D341Med (cell line): ENCODE measurements around the gene GPANK1.

Experiments
- DNase-seq: peaks from one replicate; pipeline ENCODE4 v3.0.0; 2012; ENCODE audit warnings: low spot score

GPANK1 gene

DNA sequence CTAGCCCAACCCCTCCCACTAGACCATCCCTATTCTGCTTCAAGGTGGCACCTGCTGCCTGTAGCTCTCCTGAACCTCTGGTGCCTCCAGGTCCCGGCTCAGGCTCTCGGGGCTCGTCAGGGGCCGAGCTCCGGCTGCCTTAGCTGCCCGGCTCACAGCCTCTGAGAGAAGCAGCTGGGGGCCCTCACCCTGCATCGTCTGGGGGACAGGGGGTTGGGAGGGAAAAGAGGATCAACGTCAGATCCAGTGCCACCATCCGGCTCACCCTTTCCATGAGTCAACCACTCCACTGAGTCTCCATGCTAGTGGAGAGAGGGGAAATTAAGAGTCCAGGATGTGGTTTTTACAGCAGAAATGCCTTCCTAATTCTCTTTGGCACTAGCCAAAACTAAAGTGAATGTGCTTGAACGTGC, 25.3 kb downstream of the GPANK1 start:
- DNase-seq, result no peak

DNA sequence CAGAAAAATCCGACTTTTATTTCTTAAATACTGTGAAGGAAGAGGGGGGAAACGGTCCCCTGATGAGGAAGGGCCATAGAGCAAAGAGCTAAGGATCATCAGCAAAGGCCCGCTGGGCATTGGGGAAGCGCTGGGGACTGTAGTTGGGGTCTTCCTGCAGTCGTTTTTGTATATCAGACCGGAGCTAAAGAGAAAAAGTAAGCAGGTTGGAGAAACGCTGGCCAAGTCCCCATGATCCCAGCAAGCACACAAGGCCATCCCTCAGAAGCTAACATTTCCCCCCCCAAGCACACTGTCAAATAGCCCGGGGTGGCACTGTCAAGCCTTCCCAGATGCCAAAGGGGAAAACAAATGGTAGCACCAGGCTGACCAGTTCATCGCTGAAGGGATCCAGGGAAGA, 25.8 kb downstream of the GPANK1 start:
- no peak for DNase-seq

DNA sequence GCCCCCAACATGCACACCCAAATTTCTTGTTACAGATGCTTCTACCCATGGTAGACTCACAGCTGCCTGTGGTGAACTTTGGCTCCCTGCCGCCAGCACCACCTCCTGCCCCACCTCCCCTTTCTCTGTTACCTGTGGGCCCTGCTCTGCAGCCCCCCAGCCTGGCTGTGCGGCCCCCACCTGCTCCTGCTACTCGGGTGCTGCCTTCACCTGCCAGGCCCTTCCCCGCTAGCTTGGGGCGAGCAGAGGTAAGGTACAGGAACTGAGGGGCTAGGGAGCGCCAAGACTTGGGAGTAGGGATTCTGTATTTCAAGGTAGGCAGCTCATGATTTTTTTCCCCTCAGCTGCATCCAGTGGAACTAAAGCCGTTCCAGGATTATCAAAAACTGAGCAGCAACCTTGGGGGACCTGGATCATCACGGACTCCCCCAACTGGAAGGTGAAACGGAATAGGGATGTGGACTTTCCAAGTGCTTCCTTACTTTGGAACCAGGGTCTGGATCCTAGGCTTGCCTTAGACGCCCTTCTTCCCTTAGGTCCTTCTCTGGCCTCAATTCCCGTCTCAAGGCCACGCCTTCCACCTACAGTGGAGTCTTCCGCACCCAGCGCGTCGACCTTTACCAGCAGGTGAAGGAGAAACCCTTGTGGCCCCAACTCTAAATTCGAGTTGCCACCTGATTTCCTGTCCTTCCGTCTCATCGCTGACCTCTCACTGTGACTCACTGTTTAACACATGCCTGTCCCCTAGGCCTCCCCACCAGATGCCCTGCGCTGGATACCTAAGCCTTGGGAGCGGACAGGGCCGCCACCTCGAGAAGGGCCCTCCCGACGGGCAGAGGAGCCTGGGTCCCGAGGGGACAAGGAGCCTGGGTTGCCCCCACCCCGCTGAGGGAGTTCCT, 27.9 kb downstream of the GPANK1 start:
- no peak for DNase-seq

DNA sequence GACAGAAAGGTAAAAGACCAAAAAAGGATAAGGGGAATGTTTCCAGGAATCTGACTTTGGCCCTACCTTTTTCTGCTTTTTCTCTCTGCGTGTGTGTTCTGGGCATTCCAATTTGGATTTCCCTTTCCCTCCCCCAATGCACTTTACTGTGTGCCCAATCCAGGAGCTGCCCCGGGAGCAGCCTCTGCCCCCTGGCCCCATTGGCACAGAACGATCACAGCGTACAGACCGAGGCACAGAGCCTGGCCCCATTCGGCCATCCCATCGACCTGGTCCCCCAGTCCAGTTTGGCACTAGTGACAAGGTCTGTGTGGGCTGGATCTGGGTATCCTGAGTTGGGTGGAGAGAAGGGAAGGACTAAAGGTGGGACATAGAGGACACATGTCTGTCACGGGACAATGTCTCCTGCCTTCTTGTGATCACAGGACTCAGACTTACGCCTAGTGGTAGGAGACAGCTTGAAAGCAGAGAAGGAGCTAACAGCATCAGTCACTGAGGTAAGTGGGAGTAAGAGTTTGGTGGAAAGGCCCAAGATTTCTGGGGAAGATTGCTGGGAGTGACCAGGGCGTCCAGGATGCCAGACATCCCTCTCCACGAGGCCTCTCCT, 29.7 kb downstream of the GPANK1 start:
- DNase-seq, result no peak

DNA sequence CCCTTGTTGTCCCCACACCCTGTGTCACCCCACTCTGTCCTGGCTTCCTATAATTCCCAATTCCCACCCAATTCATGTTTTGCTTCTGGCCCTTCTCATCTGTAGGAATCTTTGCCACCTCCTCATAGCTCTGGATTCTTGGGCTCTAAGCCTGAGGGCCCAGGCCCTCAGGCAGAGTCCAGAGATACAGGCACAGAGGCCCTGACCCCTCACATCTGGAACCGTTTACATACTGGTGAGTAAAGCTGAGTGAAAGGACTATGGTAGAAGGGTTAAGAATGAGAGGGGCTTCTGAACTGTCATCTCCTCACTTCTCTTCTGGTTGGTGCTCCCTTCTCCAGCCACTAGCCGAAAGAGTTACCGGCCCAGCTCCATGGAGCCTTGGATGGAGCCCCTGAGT, 30.7 kb downstream of the GPANK1 start:
- no peak for DNase-seq

DNA sequence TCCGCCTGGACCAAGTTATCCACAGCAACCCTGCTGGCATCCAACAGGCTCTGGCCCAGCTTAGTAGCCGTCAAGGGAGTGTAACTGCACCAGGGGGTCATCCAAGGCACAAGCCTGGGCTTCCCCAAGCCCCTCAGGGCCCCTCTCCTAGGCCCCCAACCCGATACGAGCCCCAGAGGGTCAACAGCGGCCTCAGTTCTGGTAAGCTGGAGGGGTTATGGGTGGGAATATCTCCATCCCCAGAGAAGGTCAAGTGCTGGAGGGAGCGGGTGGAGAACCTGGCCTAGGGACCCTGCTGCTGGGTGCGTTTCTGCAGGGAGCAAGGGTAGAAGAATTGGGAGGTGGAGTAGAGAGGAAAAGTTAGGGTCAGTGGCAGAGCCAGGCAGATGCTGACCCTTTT, 31.4 kb downstream of the GPANK1 start:
- DNase-seq, result no peak

DNA sequence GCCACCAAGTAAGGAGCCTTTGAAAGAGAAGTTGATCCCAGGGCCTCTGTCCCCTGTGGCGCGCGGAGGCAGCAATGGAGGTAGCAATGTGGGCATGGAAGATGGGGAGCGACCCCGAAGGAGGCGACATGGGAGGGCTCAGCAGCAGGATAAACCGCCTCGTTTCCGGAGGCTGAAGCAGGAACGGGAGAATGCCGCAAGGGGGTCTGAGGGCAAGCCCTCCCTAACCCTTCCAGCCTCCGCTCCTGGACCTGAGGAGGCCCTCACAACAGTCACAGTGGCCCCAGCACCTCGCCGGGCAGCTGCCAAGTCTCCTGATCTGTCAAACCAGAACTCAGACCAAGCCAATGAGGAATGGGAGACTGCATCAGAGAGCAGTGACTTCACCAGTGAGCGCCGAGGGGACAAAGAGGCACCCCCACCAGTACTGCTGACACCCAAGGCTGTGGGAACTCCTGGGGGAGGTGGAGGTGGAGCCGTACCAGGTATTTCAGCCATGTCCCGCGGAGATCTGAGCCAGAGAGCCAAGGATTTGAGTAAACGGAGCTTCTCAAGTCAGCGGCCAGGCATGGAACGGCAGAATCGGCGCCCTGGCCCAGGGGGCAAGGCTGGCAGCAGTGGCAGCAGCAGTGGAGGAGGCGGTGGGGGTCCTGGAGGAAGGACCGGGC, 32.4 kb downstream of the GPANK1 start:
- no peak for DNase-seq

DNA sequence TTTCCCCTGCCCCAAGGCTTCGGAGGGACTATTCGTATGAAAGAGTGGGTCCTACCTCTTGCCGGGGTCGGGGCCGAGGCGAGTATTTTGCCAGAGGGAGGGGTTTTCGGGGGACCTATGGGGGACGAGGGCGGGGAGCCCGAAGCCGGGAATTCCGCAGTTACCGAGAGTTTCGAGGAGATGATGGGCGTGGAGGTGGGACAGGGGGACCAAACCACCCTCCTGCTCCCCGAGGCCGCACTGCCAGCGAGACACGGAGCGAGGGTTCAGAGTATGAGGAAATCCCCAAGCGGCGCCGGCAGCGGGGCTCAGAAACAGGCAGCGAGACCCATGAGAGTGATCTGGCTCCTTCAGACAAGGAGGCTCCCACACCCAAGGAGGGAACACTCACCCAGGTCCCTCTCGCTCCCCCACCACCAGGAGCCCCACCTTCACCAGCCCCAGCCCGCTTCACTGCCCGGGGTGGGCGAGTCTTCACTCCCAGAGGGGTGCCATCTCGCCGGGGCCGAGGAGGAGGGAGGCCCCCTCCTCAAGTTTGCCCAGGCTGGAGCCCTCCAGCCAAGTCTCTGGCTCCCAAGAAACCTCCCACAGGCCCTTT, 33.0 kb downstream of the GPANK1 start:
- DNase-seq, result no peak

DNA sequence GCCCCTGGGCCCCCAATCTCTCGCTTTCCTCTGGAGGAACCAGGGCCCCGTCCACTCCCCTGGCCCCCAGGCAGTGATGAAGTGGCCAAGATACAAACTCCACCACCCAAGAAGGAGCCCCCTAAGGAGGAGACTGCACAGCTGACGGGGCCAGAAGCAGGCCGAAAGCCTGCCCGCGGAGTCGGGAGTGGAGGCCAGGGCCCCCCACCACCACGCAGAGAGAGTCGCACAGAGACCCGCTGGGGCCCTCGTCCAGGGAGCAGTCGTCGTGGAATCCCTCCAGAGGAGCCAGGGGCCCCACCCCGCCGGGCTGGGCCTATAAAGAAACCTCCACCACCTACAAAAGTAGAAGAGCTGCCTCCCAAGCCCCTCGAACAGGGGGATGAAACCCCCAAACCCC, 33.6 kb downstream of the GPANK1 start:
- DNase-seq, result no peak

DNA sequence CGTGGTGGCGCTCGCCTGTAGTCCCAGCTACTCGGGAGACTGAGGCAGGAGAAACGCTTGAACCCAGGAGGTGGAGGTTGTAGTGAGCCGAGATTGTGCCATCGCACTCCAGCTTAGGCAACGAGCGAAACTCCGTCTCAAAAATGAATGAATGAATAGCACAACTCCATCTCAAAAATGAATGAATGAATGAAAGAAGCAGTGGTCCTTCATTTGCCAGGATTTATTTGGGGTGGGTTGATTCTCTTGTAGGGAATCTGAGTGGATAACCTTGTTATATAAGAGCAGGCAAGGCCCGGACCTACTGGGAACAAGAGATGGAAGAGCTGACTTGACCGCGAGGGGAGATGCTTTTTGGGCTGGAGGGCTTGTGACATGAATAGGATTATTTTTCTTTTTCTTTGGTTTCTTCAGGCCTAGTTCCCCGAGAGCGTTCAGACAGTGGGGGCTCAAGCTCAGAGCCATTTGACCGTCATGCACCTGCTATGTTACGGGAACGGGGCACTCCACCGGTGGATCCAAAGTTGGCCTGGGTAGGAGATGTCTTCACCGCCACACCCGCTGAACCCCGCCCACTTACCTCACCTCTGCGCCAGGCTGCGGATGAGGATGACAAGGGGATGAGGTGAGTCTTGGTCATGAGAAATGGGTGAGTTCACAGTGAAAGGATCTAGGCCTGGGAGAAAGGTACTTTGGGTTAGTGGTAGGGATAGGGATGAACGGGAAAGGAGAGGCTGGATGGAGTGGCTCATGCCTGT, 34.4 kb downstream of the GPANK1 start:
- DNase-seq, result no peak

DNA sequence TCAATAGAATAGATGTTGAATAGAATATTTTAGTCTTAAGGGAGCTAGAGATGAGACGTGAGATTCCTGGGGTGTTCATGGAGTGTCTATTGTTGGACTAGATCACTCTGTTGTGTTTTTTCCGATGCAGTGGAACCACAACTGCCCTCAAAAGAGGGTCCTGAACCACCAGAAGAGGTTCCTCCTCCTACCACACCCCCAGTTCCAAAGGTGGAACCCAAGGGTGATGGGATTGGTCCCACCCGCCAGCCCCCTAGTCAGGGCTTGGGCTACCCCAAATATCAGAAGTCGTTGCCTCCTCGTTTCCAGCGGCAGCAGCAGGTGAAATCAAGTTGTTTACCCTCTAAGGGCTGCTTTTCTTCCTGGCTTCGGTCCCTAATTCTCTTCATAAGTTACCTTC, 35.8 kb downstream of the GPANK1 start:
- no peak for DNase-seq

DNA sequence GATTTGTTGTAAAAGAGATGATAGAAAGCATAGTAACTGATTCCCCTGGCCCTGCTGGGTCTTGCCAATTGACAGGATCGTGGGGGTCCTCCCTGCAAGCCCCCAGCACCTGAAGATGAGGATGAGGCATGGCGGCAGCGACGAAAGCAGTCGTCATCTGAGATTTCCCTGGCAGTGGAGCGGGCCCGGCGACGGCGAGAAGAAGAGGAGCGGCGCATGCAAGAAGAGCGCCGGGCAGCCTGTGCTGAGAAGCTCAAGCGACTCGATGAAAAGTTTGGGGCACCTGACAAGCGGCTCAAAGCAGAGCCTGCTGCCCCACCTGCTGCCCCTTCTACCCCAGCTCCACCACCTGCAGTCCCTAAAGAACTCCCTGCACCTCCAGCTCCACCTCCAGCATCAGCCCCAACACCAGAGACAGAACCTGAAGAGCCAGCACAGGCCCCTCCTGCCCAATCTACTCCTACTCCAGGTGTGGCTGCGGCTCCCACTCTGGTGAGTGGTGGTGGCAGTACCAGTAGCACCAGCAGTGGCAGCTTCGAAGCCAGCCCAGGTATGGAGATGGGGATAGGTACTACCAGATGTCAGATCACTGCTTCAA, 37.0 kb downstream of the GPANK1 start:
- no peak for DNase-seq

DNA sequence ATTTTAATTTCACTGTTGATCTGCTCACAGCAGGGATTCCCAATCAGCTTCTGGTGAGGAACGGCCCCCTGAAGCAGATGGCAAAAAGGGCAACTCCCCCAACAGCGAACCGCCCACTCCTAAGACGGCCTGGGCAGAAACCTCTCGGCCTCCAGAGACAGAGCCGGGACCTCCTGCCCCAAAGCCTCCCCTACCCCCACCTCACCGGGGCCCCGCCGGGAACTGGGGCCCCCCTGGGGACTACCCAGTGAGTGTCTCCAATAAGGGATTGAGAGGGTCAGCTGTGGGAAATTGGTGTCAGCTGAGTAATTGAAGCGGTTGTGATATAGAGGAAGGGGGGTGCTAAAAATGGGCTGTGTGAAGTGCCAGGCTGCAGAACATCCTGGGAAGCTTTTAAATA, 37.8 kb downstream of the GPANK1 start:
- no peak for DNase-seq

DNA sequence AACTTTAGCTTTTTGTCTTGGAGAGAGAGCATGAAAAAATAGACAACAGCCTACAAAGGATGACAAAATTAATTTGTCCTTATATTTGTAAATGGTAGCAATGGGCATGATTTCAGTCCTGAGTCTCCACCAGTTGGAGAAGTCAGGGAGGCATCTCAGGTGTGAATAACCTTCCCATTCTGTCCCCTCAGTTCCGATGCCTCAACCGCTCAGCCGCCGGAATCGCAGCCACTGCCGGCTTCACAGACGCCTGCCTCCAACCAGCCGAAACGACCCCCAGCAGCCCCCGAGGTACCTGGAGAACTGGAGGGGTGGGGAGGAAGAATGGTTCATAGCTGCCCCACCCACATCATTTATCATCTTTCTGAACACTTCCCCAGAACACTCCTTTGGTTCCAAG, 40.7 kb downstream of the GPANK1 start:
- DNase-seq, result no peak

DNA sequence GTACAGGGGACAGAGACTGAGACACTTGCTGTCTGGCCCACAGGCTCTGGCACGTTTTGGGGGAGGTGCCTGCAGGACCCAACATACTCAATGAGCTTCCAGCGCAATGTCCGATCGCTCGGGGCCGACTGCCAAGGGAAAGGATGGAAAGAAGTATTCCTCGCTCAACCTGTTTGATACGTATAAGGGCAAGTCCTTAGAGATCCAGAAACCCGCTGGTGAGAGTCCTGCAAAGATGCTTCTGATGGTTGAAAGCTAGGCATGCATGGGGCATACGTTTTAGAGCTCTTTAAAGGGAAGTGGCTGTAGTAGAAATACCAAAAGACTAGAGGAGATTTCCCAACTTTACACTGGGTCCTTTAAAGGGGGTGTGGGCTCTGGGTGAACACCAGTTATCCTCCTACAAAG, 42.1 kb downstream of the GPANK1 start:
- no peak for DNase-seq

DNA sequence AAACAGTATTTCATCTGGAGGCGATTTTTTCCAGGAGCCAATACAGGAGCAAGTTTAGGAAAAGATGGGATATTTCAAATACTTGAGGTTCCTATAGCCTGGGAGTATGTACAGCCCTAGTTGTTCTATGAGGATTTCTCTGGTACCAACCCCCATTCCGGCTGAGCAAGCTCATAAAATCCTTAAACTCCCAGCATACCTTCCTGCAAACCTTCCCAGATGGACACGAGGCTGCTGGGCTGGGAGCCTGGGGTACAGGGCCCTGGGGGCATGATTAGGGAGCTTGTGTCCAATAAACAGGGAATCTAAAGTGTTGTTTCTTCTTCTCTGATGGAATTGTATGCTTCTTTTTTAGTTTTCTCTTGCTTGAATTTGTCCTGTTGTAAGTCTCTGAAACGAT, 42.8 kb downstream of the GPANK1 start:
- DNase-seq, result no peak

DNA sequence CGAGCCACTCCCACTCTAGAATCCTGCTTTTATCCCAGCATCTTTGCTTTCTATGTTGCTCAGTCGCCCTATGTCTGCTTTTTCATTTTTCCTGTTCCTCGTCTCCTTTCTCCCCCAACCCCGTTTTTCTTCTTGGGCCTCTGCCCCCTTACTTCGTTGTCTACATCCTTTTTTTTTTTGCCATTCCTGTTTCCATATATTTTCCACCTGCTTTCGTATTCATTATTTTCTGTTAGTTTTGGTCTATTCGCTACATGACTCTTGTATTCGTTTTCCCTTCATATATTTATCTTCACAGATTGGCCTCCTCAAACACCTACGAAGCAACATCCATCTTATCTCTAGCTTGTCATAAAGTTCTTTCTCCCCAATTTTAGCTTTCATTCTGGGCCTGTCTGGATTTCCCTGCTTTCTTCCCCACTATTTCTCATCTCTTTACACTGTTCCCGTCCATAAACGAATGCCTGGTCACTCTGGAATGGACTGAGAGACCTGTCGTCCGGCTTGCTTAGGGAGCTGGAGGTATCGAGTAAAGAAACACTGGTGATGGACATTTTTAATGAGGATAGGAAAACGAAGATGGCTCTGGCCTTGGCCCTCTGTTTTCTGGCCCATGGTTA, 43.4 kb downstream of the GPANK1 start:
- no peak for DNase-seq

DNA sequence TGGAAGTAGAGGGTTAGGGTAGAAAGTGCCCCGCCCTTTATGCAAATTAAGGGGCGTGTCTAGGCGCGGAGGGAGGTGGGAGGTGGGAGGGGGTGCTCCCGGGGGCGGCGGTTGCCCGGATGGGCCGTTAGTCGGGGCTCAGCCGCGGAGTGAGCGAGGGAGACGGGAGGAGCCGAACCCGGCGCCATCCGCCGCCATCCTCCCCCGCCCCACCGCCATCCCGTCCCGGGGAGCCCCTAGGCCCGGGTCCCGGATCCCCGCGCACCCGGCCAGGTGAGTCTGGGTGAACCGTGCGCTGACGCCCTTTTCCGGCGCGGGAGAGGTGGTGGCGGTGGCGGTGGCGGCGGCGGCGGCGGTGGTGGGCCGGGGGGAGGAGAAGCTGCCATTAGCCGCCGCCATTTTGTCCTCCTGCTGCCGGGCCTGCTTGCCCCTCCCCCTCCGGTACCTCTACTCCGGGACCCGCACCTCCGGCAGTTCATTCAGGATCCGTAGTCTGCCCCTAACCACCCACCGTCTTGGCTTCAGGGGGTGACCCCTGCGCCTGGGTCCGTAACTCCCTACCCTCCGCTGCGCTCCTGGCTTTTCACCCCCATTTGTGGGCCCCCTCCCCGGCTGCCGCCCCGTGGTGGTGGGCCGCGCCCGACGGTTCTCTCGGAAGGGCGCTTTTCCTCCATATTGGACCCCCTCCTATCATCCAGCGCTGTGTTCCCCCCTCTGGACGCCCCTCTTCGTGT, 44.0 kb downstream of the GPANK1 start, which contains the start of gene PRRC2A:
TSS of gene PRRC2A (plus strand) at position 130 of the 734 bp plus-strand sequence. CDS start 2,075 bp downstream, outside the sequence.
- DNase-seq, result peak; percentile 96

DNA sequence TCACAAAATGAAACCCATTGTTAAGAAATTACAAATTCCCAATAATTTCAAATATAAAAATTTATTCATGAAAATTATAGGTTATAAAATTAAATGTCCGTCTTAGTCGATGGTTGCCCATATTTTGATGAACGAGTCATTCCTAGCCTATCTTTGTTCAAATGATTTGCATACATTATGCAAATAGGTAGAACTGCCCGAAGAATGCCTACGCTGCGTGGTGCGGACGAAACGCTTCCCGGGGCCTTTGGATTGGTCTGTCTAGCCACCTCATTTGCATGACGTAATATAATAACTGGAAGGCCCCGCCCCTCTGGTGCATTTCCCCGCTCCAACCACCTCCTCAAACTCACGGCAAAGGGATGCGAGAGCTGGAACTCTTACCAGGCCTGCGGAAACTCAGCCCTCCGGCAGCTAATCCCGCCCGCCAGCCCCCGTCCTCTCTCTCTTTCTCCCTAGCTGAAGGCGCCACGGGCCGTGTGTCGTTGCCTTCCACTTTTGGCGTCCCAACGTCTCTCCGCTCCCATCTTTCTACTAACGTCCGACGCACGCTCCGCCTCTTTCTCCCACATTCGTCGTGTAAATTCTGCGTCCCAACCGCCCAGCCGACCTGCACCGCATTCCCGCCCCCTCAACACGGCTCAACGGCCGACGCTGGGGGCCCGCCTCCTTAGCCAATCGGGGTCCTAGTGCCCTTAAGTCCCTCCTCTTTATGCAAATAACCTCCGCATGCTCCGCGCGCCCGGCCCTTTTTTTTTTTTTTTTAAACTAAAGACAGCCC, 44.8 kb downstream of the GPANK1 start:
- DNase-seq, result peak; percentile 95
